Suppressor macrophage treated with lipopolysaccharide for 4 hours (primary cell): ENCODE results near the gene BBOF1.
"Not testable (repeated sequence)": the region's sequence is repeated elsewhere in the genome, so short reads cannot be mapped to it uniquely, and the experiment has no call there.

Experiments used
- DNase-seq: peaks from one replicate; pipeline ENCODE4 v3.0.0-alpha.2; 2020

BBOF1 gene

GRCh38 chr14:74018586-74019407 is at the start of gene BBOF1, which contains the start of gene ENTPD5:
Gene BBOF1 (plus strand): TSS chr14:74019349. CDS start chr14:74019479, 130 bp downstream.
Gene ENTPD5 (minus strand): TSS chr14:74019288. CDS start chr14:73988102, 31,186 bp downstream.
- DNase-seq, result peak; percentile 96

GRCh38 chr14:73973497-73973896 is 45.7 kb upstream of the BBOF1 start:
- DNase-seq, result no peak

GRCh38 chr14:73976125-73976524 is 43.0 kb upstream of the BBOF1 start:
- DNase-seq, result no peak

- no peak for DNase-seq
These were observed 41.3 kb upstream of the BBOF1 start for GRCh38 chr14:73977896-73978295.

- DNase-seq, result no peak
These were observed 31.1 kb upstream of the BBOF1 start for GRCh38 chr14:73988065-73988464.

- not testable (repeated sequence) for DNase-seq
These were observed 30.5 kb upstream of the BBOF1 start for GRCh38 chr14:73988656-73989055.

GRCh38 chr14:73991092-73991491 is 28.1 kb upstream of the BBOF1 start:
- no peak for DNase-seq

- not testable (repeated sequence) for DNase-seq
These were observed 24.2 kb upstream of the BBOF1 start for GRCh38 chr14:73994926-73995325.

- DNase-seq, result no peak
These were observed 23.2 kb upstream of the BBOF1 start for GRCh38 chr14:73995977-73996378.

- DNase-seq, result no peak
These were observed 22.4 kb upstream of the BBOF1 start for GRCh38 chr14:73996731-73997107.

GRCh38 chr14:73997108-73997943 is 21.8 kb upstream of the BBOF1 start:
- no peak for DNase-seq

GRCh38 chr14:73997944-73998447 is 21.2 kb upstream of the BBOF1 start:
- no peak for DNase-seq

GRCh38 chr14:73998726-73999125 is 20.4 kb upstream of the BBOF1 start:
- DNase-seq, result no peak

- not testable (repeated sequence) for DNase-seq
These were observed 13.5 kb upstream of the BBOF1 start for GRCh38 chr14:74005664-74006063.

- no peak for DNase-seq
These were observed 10.2 kb upstream of the BBOF1 start for GRCh38 chr14:74008843-74009499.

GRCh38 chr14:74014299-74014698 is 4.8 kb upstream of the BBOF1 start:
- DNase-seq, result peak; percentile 24

- no peak for DNase-seq
These were observed 4.0 kb upstream of the BBOF1 start for GRCh38 chr14:74015176-74015575.

GRCh38 chr14:74015963-74016362 is 3.2 kb upstream of the BBOF1 start:
- DNase-seq, result no peak

GRCh38 chr14:74018174-74018585 is 969 bp upstream of the BBOF1 start:
- DNase-seq, result peak; percentile 81

GRCh38 chr14:74019408-74020137 is 424 bp downstream of the BBOF1 start:
- no peak for DNase-seq

- DNase-seq, result no peak
These were observed 3.2 kb downstream of the BBOF1 start for GRCh38 chr14:74022346-74022745.

GRCh38 chr14:74029136-74029535 is 10.0 kb downstream of the BBOF1 start:
- DNase-seq, result no peak
